Stomach (tissue), 9 donors: ENCODE data around the gene CAMK2N1. TPM values are rescaled to one million over a fixed set of nuclear protein-coding genes. Genes with fewer than 3 reads are reported as not detected.
A peak's percentile ranks its signal among the peaks of the same experiment; 100 is the strongest.

Experiments used
- DNase-seq, 2 donors: peaks; one replicate each; pipeline versions ENCODE4 v3.0.0 to v3.0.0-alpha.2; 2013 to 2019
- H3K27ac ChIP-seq, 5 donors: fragments of 200-600 bp in 4 of 5; sonication (generic) in 4 of 5; one replicate each; pipeline ENCODE4 v1.5.1; 2013 to 2019; ENCODE audit warnings: mild to moderate bottlenecking in 1 of 5, moderate library complexity in 1 of 5
- H3K27me3 ChIP-seq, 3 donors: fragments of 200-600 bp; sonication (generic); one replicate each; pipeline ENCODE4 v1.5.1; 2017 to 2019; ENCODE audit warnings: mixed run types in 1 of 3
- H3K36me3 ChIP-seq, 4 donors: fragments of 200-600 bp; sonication (generic); 1 replicate in 3 of 4; 2 replicates in 1 of 4; pipeline ENCODE4 v1.5.1; 2016 to 2019
- H3K4me1 ChIP-seq, 4 donors: fragments of 200-600 bp; sonication (generic); one replicate each; pipeline ENCODE4 v1.5.1; 2016 to 2019
- H3K4me3 ChIP-seq, 4 donors: fragments of 200-600 bp; sonication (generic) in 3 of 4; one replicate each; pipeline ENCODE4 v1.5.1; 2016 to 2019; ENCODE audit warnings: mild to moderate bottlenecking in 1 of 4
- H3K9me3 ChIP-seq, 4 donors: fragments of 200-600 bp; sonication (generic); one replicate each; pipeline ENCODE4 v1.5.1; 2016 to 2019
- CTCF ChIP-seq, 7 experiments: fragments of 450-650 bp in 4 of 7; fragments of 200-600 bp in 3 of 7; sonication (generic) in 3 of 7; IDR thresholded peaks; one replicate each; pipeline ENCODE4 v1.5.1; 2016 to 2019; ENCODE audit warnings: antibody characterized with exemption in 7 of 7, control low read depth in 2 of 7, mild to moderate bottlenecking in 1 of 7
- EP300 ChIP-seq: sonication (generic); formaldehyde crosslinking; IDR thresholded peaks from one replicate; pipeline ENCODE4 v1.6.1; 2017; ENCODE audit warnings: antibody characterized with exemption
- POLR2A ChIP-seq, 4 donors: fragments of 450-650 bp; IDR thresholded peaks; one replicate each; pipeline ENCODE4 v1.6.1; 2016; ENCODE audit warnings: antibody characterized with exemption in 4 of 4, control low read depth in 2 of 4, mild to moderate bottlenecking in 1 of 4, moderate library complexity in 1 of 4
- POLR2AphosphoS5 ChIP-seq, 3 donors: sonication (generic); formaldehyde crosslinking; IDR thresholded peaks; one replicate each; pipeline ENCODE4 v1.6.1; 2016; ENCODE audit warnings: antibody characterized with exemption in 3 of 3
- WGBS, 5 donors: extraction: QIAGEN DNeasy Blood & Tissue Kit in 3 of 5; methylation state at CpG; one replicate each; pipeline versions ENCODE4 v1.1.5 to v1.1.7; 2013 to 2018; 5-methylcytosine and 5-hydroxymethylcytosine counted together
- intact Hi-C: fragments of 100-400 bp; cut with DNase I; formaldehyde crosslinking; loops from one replicate; pipeline ENCODE4 v1.15.1; 2023; ENCODE audit warnings: low total_unique reads
- polyA plus RNA-seq, 3 donors: library from polyadenylated mRNA; stranded (reverse); fragments of 200-250 nt; gene quantifications; one replicate each; pipeline ENCODE4 v1.2.3, GENCODE V29; 2013
- total RNA-seq, 5 donors: library from RNA; depleted of rRNA; stranded (reverse); fragments of >200 nt; gene quantifications; one replicate each; pipeline versions ENCODE4 v1.1.0 to v1.2.3, GENCODE V29; 2014 to 2016
- donor health status: healthy with polysubstance abuse.
- donor health status: Bipolar disorder and iron deficiency.
- donor health status: healthy.

CAMK2N1 gene
- total and polyA plus RNA-seq, 8 donors: 8.2 to 195 (median 12.9) TPM

GRCh38 chr1:20483098-20483832 lies 2.7 kb downstream of the CAMK2N1 start:
- no peak for TF ChIP-seq CTCF (IDR thresholded peaks at IDR 0.05)
- no peak for TF ChIP-seq POLR2A (IDR thresholded peaks at IDR 0.05)
- no peak for TF ChIP-seq POLR2AphosphoS5 (IDR thresholded peaks at IDR 0.05)
- TF ChIP-seq EP300: no peak
- 40 to 58% (median 47%) methylated on average over 15 to 16 of the region's 16 CpGs for whole genome bisulfite sequencing, 5 donors
- Histone ChIP-seq H3K36me3 (no peaks in the 10 kb centered on the region), H3K27me3 (peaks cover 0 to 71% (median 35%) of the 10 kb centered on the region in 3 donors), H3K27ac (peak overlapping the region in 3 of 5 donors; percentile 45 to 92 (median 88)), H3K9me3 (no peaks in the 10 kb centered on the region), H3K4me1 (peaks cover 22 to 71% (median 47%) of the 10 kb centered on the region in 4 donors), H3K4me3 (peak overlapping the region; percentile 54 to 78 (median 70))
- no peak for DNase-seq
- intact Hi-C loops: no loop called here

- no peak for DNase-seq
- no peaks in the 10 kb centered on the region for H3K9me3 ChIP-seq
- no peak overlapping the region for H3K27ac ChIP-seq
- TF ChIP-seq POLR2AphosphoS5 (IDR thresholded peaks at IDR 0.05): no peak
- TF ChIP-seq POLR2A (IDR thresholded peaks at IDR 0.05): no peak
- no peak for TF ChIP-seq CTCF (IDR thresholded peaks at IDR 0.05)
- no peak for TF ChIP-seq EP300
- H3K4me3 ChIP-seq: no peak overlapping the region
- H3K36me3 ChIP-seq: no peaks in the 10 kb centered on the region
- peaks cover 0 to 68% (median 40%) of the 10 kb centered on the region in 3 donors for H3K27me3 ChIP-seq
- intact Hi-C loops: no loop called here
- WGBS, 5 donors: 45 to 70% (median 66%) methylated on average over 10 of the region's 10 CpGs
- peaks cover 27 to 78% (median 51%) of the 10 kb centered on the region in 4 donors for H3K4me1 ChIP-seq
These were observed 4.1 kb downstream of the CAMK2N1 start for GRCh38 chr1:20481643-20482498.

- intact Hi-C loops: no loop called here
- Histone ChIP-seq H3K9me3 (no peaks in the 10 kb centered on the region), H3K4me3 (no peak overlapping the region), H3K27me3 (peaks cover 0 to 68% (median 38%) of the 10 kb centered on the region in 3 donors), H3K4me1 (peaks cover 31 to 78% (median 51%) of the 10 kb centered on the region in 4 donors), H3K36me3 (no peaks in the 10 kb centered on the region), H3K27ac (peak overlapping the region in 2 of 5 donors; percentile 4 to 33)
- DNase-seq: peak in 1 of 2 donors; percentile 59
- no peak for TF ChIP-seq POLR2A (IDR thresholded peaks at IDR 0.05)
- TF ChIP-seq EP300: no peak
- TF ChIP-seq POLR2AphosphoS5 (IDR thresholded peaks at IDR 0.05): no peak
- TF ChIP-seq CTCF (IDR thresholded peaks at IDR 0.05): no peak
- 33 to 63% (median 53%) methylated on average over 6 to 7 of the region's 7 CpGs for WGBS, 5 donors
These were observed 4.9 kb downstream of the CAMK2N1 start for GRCh38 chr1:20480951-20481617.
